DLD1 (cell line): ENCODE results near the gene C19orf38.

ENCODE experiments used
- in situ Hi-C: cut with HindIII; loops from 2 replicates; pipeline ENCODE4 v1.10.0; 2017; ENCODE audit warnings: low sequenced_read_pairs

The C19orf38 gene, protein sequence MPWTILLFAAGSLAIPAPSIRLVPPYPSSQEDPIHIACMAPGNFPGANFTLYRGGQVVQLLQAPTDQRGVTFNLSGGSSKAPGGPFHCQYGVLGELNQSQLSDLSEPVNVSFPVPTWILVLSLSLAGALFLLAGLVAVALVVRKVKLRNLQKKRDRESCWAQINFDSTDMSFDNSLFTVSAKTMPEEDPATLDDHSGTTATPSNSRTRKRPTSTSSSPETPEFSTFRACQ

DNA sequence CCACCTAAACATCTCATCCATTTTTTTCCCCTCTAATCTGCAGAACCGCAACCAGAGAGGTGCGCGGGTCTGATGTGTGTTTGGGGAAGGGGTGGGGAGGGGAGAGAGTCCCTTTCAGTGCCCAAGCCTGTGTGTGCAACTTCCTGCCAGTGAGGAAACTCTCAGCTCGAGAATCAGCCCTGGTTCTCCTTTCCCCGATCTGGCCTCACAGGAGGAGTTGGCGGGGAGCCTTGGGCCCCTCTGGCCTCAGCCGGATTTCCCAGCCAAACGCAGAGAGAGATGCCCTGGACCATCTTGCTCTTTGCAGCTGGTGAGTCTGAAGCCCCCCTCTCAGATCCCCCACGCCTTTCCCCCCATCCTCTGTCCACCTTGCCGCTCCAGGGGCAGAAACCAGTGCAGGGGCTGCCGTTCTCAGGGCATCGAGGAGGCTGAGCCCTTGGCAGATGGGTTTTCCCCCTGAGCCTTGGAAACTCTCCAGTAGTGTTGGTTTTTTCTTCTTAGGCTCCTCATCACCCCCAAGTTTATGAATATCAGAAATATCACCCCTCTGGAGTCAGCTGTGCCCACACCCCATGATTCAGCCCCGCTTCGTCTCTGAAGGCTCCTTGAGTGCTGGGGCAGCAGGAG, at the start of gene C19orf38:
C19orf38 (plus strand) TSS at position 186 of the 627 bp plus-strand sequence; CDS start at position 280, 94 bp downstream.
- in situ Hi-C loops: no loop called here

DNA sequence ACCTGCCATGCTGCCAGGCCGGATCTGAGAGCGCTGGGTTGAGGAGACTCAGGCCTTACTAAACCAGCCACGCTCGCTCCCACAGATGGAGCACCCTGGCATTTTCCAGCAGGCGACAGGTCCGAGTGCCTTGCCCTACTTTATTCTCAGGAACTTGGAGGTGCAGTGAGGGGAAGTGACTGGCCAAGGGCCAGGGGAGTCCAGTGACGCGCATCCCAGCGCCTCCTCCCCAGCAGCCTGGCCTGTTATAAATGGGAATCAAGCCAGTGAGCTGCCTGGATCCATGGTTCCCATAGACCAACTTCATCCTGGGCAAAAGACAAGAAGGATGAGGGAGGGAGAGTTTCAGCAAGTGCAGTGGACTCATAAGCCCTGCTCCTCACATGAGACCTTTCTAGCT, 47.7 kb upstream of the C19orf38 start:
- in situ Hi-C loops: no loop called here

DNA sequence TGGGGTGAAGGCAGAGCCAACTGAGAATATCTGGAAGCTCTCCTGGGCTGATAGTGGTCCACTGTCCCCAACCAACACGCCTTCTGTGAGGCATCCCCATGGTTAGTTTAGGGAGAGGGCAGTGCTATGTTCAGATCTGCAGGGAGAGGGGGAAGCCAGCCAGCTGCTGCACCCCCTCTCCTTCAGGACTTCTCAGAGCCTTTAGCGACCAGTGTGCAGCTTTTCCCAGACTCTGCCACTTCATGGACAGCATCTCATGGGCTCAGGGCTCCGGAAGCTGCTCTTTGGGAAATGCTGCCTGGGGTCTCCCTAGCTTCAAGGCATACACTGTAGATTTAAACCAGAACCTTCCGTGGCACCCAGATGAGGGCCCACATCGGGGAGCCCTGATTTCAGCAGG, 45.7 kb upstream of the C19orf38 start:
- in situ Hi-C loops: no loop called here

DNA sequence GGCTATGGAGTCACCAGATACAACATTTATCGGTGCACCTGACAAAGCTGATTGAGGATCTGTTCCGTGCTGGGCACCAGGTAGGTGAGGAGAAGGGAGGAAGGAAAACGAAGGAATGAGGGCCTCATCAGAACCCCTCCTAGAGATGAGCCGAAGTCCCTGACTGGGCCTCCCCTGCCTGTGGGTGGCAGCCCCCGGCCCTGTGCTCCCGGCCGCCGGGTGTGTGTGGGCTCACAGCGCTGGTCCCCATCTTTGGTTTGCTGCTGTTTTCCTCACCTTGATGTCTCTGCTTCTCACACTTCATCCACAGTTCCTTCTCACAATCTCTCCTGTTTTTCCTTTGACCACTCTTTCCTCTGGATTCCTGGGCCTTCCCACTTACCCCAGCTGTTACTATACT, 45.0 kb upstream of the C19orf38 start:
- in situ Hi-C loops: no loop called here

DNA sequence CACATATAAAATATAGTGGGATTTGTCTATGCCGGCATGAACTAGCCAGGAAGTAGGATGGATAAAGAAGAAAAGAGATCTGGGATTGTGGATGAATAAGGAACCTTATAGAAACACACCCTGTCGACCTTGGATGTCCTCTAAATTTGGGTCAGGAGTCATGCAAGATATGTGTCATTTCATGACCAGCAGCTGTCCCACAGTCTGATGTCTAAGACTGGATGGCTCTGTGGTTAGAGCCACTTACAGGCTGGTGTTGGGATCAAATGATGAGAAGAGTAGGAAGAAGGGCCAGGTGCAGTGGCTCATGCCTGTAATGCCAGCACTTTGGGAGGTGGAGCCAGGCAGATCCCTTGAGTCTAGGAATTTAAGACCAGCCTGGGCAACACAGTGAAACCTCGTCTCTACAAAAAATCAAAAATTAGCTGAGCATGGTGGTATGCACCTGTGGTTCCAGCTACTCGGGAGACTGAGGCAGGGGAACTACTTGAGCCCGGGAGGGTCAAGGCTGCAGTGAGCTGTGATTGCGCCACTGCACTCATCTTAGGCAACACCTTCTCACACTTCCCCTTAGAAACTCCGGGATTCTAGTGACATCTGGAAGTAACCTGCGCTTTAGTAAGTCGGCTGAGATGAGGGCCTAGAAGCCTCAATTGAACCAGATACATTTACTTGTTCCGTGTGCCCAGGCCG, 43.0 kb upstream of the C19orf38 start:
- in situ Hi-C loops: no loop called here

DNA sequence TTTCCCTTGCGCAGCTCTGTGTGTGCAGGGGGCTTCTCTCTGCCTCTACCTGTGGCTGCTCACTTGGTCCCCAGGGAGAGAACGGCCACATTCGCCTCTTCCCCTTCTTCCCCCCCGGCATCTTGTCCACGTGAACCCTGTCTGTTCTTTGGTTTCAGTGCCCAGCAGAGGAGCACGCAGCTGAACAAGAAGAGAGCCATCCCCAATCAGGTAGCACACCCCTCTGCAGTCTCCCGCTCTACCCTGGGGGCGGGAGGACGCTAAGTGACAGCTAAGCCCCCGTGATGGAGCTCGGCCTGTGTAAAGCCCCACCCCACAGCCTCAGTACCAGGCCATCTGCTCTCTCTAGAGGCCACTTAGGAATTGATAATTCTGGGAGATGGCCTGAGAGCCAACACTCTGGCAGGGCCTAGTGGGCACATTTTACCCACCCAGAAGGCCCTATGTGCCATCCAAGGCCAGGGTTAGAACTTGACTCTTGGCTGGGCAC, 42.4 kb upstream of the C19orf38 start:
- in situ Hi-C loops: no loop called here

DNA sequence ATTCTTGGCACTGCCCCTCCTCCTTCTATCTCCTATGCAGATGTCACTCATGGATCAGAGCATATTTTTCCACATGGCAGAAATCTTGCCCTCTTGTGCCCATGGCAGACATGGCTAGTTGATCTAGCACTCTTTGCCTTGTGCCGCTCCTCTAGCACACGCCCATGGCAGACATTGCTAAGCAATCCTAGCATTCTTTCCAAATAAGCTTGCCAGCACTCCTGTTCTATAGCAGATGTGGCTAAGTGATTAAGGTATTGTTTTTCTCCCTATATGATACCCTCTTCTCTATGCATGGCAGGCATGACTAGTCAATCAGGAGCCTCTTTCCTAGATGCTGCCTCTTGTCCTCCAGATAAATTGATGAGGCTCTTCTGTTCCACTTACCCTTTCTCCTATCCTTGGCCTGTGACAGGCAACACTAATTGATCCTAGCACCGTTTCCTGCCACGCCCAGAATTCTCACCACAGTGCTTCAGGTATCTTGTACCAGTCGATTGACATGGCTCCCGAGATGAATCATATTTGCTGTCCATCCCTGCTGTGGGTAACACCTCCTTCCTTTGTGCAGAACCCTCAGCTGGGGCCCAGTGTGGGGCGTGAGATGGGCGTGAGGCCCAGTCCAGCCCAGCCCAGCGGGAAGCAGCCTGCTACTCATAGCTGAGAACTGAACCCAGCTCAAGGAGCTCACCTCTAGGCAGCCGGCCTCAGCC, 39.1 kb upstream of the C19orf38 start:
- in situ Hi-C loops: no loop called here

DNA sequence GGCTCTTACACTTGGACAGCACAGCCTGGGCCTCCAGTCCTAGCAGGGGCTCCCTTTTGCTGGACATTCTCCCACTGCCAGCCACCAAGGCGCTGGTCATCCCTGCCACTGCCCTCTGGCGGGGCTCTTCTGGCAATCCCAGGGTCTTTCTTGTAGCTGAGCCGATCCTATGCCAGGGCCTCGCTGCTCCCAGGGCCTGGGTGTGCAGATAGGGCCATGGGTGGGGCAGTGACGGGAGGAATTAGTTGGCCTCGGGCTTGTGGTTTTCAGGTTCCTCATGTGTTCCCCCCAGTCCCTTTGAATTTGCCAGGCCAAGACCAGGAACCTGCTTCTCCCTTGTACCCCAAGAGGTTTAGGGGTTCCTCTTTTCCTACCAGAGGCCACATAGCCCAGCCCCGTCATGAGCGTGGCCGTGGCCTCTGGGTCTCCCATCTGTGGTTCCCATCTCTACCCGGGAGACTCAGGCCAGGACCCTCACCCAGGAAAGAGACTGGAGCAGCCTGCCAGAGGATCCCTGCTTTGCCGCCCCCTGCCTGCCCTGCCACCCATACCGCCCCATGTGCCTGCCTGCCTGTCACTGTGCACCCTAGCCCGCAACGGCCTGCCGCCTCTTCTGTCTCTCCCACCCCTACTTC, 38.4 kb upstream of the C19orf38 start:
- in situ Hi-C loops: no loop called here

DNA sequence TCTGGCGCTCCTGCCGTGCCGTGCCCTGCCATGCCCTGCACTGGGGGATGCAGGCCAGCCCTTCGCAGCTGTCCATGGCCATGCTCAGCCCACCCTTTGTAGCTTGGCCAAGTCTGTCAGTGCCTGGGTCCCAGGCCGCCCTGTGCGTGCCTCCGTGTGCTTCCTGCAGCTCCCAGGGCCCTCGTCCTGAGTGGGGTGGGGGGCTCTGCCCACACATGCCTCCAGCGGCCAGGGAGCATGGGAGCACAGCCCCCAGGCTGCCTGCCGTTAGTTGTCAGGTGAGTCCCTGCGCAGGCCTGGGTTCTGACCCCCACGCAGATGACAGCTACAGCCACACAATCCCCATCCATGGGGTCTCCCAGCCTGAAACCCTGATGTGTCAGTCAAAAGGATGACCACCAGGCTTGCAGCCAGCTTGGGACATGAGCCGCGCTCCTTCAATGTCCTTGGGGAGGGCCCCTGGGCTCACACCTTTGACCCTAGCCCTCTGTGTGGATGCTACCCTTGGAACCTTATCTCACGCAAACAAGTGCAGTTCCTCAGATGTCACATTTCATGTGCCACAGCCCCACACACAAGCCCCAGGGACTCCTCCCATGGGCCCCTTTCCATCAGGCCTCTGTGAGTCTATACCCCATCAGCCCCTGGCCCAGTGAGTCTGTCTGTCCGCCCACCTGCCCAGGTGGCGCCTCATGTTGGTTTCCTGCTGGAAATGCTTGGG, 36.7 kb upstream of the C19orf38 start:
- in situ Hi-C loops: no loop called here

DNA sequence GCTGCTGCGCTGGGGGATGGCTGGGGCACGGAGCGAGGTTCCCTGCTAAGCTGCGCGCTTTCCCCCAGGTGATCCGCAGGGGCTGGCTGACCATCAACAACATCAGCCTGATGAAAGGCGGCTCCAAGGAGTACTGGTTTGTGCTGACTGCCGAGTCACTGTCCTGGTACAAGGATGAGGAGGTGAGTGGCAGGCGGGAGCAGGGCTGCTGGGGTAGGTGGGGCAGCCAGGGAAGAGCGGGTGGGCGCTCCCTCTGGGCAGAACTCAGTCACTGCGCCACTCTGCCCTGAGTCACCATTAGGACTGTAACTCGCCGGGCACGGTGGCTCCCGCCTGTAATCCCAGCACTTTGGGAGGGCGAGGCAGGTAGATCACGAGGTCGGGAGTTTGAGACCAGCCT, 36.0 kb upstream of the C19orf38 start:
- in situ Hi-C loops: no loop called here

DNA sequence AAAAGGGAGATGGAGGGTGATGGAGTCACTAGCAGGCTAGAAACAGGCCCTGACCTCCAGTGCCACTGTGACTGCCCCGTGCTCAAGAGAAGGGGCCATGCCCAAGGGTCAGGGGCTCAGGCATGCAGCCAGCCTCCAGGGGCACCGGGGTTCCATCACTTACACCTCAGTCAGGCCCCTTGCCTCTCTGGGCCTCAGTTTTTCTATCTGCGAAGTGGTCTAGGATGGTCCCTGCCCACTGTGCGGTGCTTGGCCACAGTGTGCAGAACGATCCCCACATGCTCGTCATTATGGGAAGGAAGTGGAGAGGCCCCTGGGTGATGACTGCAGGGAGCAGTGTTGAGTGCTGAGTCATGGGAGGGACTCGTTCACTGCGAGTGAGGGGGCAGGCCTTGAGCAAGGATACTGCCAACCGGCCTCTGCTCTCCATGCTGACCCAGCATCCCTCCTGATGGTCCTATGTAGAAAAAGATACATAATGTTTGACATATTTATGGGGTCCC, 35.3 kb upstream of the C19orf38 start:
- in situ Hi-C loops: no loop called here

DNA sequence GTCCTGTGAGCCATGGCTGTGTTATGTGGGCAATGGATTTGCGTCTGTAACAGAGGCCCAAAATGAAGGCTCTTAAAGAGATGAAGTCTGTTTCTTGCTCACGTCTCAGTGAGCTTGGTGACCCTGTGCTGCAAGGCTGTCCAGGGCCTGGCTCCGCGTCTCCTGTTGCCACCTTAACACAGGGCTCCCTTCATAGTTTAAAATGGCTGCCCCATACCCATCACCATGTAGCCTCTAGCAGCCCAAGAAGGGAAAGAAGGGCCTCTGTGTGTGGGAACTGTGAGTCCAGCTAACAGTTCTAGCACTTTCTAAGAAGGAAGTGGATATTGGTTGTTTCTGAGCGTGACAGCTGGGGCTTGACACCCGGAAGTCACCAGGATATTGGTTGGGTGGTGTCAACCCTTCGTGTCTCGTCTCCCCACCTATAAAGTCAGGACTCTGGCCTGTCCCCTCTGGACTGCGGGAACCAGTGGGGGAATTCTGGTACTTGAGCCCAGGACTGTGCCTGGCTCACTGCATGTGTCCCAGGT, 33.1 kb upstream of the C19orf38 start:
- in situ Hi-C loops: no loop called here

DNA sequence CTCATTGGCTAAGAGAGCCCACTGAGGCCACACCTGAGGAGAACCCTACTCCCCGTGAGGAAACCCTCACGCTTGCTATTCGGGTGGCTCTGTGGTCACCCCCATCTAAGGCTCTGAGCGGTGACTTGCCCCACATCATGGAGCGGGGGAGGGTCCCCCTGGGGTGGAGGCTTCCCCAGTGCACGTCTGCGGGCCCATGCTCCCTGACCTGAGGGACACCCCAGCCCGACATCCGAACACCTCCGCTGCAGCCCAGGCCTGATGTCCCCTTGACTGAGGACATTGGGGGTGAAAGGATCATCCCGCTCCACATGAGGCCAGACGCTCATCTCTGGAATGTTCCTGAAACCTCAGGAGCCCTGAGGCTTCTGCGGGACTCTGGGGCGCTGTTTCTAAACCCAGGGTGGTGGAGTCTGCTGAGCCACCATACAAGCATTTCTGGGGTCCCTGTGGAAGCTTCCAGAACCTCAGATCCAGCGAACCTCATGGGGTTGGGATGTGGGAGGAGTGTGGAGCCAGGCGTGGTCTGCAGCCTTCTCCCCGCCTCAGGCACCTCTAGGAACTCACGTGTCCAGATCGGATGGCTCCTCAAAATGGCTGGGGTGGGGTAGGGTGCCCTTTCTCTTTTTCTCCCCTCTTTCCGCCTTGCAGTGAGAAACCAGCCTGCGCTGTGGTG, 32.1 kb upstream of the C19orf38 start:
- in situ Hi-C loops: no loop called here

DNA sequence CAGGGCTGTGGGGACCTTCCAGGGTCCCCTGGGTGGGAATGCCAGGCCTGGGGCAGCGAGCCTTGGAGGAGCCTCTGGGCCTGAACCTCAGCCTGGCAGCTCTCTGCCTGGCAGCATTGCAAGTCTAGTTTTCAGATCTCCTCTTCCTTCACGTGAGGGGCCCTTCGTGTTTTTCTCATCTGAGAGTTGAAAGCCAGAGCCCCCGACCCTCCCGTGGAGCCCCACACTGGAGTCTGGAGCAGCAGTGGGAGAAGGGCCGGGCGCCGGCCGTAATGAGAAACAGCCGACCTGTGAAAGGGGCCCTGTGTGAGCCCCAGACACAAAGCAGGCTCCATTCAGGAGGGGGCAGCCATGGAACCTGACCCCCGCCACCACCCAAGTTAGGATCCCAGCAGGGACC, 31.5 kb upstream of the C19orf38 start:
- in situ Hi-C loops: no loop called here

DNA sequence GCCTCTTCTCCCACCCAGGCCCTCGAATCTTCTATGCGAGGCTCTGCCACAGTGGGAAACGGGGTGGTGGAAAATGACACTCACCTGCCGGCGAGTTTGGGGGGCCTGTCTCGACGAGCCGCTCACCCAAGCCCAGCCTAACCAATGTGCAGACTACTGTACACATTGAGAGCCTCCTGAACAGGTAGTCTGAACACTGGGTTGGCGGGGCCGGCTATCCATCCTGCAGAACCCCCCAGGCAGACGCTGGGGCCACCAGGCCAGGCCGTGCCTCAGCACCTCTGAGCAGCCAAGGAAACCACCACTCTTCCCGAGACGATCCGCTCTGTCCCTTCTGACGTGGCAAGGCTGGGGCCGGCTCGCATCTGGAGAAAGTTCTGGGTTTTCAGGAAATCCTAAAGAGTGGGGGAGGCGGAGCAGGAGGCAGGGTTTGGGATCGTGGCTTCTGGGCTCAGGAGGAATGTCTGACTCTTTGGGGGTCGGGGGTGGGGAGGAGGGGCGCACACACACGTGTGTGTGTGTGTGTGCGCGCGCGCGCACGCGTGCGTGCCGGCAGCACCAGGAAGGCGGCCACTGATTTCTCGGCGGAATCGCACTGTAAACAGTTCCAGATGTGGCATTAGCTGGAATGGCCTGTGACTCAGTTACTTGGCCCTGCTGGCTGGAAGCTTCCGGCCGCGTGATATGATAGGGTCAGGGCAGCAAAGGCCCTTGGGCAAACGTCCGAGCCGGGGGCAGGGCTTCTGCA, 30.8 kb upstream of the C19orf38 start:
- in situ Hi-C loops: no loop called here

DNA sequence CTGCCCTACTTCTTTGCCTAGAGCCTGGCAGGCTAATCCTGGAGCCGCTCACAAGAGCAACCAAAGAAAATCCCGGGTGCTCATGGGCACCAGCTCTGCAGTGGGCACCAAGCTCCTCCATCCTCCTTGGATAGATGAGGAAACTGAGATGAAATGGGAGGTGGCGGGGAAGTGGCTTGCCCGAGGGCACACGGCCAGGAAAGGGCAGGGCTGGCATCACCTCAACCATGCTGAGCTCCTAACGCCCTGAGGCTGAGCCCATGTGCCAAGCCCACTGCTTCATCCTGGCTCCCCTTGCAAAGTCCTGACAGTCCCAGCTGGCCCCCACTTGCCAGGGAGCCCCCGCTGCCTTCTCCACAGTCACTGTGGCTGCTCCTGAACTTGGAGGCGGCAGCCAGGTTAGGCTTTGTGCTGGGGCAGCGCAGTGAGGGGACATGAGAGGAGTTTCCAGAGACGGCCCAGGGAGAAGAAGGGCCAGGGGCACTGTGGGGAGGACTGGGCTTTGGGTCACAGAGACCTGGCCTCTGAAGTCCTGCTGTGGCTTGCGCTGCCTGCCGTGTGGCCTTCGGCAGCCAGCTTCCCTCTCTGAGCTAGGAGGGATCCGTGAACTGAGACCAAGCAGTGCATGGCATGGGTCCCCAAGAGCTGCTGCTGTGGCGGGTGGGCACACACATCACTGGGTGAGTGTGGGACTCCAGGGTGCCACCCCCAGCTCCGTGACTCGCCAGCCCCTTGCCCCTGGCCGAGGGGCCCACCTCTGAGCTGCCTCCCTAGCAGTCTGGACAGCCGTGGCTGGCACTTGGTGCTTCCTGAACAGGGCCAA, 29.7 kb upstream of the C19orf38 start:
- in situ Hi-C loops: no loop called here

DNA sequence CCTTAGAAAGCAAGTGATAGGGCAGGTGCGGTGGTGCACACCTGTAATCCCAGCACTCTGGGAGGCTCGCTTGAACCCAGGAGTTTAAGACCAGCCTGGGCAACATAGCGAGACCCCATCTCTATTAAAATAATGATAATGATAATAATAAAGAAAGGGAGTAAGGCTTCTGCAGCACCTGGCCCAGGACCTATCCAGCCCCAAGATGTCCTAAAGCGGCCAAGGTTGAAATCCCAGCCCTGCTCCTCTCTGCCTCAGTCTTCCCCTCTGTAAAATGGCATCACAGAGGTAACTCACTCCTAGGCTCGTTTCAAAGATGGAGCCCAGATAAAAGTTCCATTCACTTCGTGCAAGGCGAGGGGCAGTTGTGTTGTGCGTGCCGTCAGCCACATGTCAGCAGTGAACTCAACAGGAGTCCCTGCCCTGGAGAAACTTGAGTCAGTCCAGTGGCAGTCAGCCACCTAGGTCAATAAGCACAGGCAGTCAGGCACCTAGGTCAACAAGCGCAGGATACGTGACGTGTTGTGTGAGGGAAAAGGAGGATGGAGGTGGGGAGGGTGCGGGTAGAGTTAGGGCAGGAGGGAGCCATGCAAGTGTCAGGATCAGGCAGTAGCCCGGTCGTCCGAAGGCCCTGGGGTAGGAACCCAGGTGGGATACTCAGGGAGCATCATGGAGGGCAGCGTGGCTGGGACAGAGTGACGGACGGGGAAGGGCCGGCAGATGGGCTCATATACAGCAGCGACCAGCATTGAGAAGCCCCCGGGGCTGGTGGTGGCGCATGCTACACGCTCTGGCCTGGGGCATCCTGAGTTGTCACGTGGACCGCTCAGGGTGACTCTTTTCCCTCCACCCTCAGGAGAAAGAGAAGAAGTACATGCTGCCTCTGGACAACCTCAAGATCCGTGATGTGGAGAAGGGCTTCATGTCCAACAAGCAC, 28.8 kb upstream of the C19orf38 start:
- in situ Hi-C loops: no loop called here
